K562 (cell line): ENCODE results near the gene LRRC15. TPM values are rescaled to one million over a fixed set of nuclear protein-coding genes. Genes with fewer than 3 reads are reported as not detected.
A peak's percentile ranks its signal among the peaks of the same experiment; 100 is the strongest.

Source experiments
- ATF1 ChIP-seq, 2 experiments: fragments of 450-650 bp in 1 of 2; IDR thresholded peaks; 2 replicates each; pipeline ENCODE4 v1.6.1; 2016; ENCODE audit warnings: missing compliant biosample characterization in 1 of 2, missing genetic modification characterization in 1 of 2
- DLX4 ChIP-seq: fragments of 250-450 bp; sonication (Bioruptor Pico); IDR thresholded peaks from 2 replicates; pipeline ENCODE4 v1.6.1; 2021; ENCODE audit warnings: mild to moderate bottlenecking
- FOXA3 ChIP-seq, 2 experiments: fragments of 450-650 bp in 1 of 2; sonication (generic) in 1 of 2; formaldehyde crosslinking; IDR thresholded peaks in 1 of 2; conservative IDR thresholded peaks in 1 of 2; 2 replicates each; pipeline versions ENCODE4 v1.4.0 to v1.8.0; 2020 to 2022; ENCODE audit warnings: mild to moderate bottlenecking in 2 of 2, missing genetic modification reagents in 1 of 2
- HNRNPL ChIP-seq: fragments of 200-400 bp; formaldehyde crosslinking; IDR thresholded peaks from 2 replicates; pipeline ENCODE4 v1.6.1; 2017; ENCODE audit warnings: low read depth, mild to moderate bottlenecking, low read length
- ILF3 ChIP-seq: fragments of 450-650 bp; IDR thresholded peaks from 2 replicates; pipeline ENCODE4 v1.6.1; 2018; ENCODE audit warnings: antibody characterized with exemption, mild to moderate bottlenecking, moderate library complexity, borderline replicate concordance
- ILK ChIP-seq: fragments of 450-650 bp; IDR thresholded peaks from 2 replicates; pipeline ENCODE4 v1.6.1; 2016; ENCODE audit warnings: missing genetic modification characterization, low read depth, mild to moderate bottlenecking, missing compliant biosample characterization, moderate library complexity, borderline replicate concordance
- KHSRP ChIP-seq: fragments of 450-650 bp; IDR thresholded peaks from 2 replicates; pipeline ENCODE4 v1.6.1; 2017
- LCOR ChIP-seq: sonication (generic); formaldehyde crosslinking; IDR thresholded peaks from 2 replicates; pipeline ENCODE4 v1.8.0; 2022; ENCODE audit warnings: mild to moderate bottlenecking, missing genetic modification reagents
- TFAM ChIP-seq: fragments of 250-450 bp; sonication (Bioruptor Pico); conservative IDR thresholded peaks from 2 replicates; pipeline ENCODE4 v1.5.0; 2021; ENCODE audit warnings: mild to moderate bottlenecking, moderate library complexity
- polyA plus RNA-seq, 8 experiments: library from polyadenylated mRNA; depleted of rRNA in 4 of 8; stranded (reverse) in 5 of 8; unstranded in 3 of 8; fragments of >200 nt; fragmentation: Nextera tagmentation in 2 of 8; fragmentation: Illumina TruSeq in 1 of 8; extraction: Ambion mirVana in 2 of 8; extraction: Trizol in 1 of 8; gene quantifications; 2 replicates each; pipeline versions ENCODE4 v1.2.1 to v1.2.3, GENCODE V29; 2011 to 2014; ENCODE audit warnings: inconsistent platforms in 1 of 8, missing spikeins in 1 of 8
- total RNA-seq, 7 experiments: library from RNA; depleted of rRNA in 6 of 7; stranded (reverse); fragments of >200 nt in 6 of 7; fragmentation: Illumina TruSeq in 2 of 7; extraction: Trizol in 2 of 7; gene quantifications; 2 replicates each; pipeline versions ENCODE4 v1.2.1 to v1.2.3, GENCODE V29; 2011 to 2021; ENCODE audit warnings: low replicate concordance in 1 of 7
- TF ChIP-seq, protein P1 (sequence below): fragments of 250-450 bp; sonication (Bioruptor Pico); IDR thresholded peaks from 2 replicates; pipeline ENCODE4 v1.5.0; 2020; ENCODE audit warnings: mild to moderate bottlenecking
- TF ChIP-seq, protein P2 (sequence below), 2 experiments: fragments of 450-650 bp in 1 of 2; sonication (generic) in 1 of 2; formaldehyde crosslinking in 1 of 2; IDR thresholded peaks; 2 replicates each; pipeline versions ENCODE4 v1.7.1 to v1.9.0; 2016 to 2022; ENCODE audit warnings: inconsistent platforms in 1 of 2, mild to moderate bottlenecking in 1 of 2, missing genetic modification reagents in 1 of 2
- TF ChIP-seq, protein P3 (sequence below): fragments of 450-650 bp; conservative IDR thresholded peaks from 2 replicates; pipeline ENCODE4 v1.6.1; 2016; ENCODE audit warnings: missing genetic modification characterization, low read depth, mild to moderate bottlenecking, missing compliant biosample characterization, moderate library complexity

LRRC15 gene
- total and polyA plus RNA-seq, 9 of the 15 experiments (the other 6 are each of a cell fraction or from before 2014, with no cell fraction given) = not detected

DNA sequence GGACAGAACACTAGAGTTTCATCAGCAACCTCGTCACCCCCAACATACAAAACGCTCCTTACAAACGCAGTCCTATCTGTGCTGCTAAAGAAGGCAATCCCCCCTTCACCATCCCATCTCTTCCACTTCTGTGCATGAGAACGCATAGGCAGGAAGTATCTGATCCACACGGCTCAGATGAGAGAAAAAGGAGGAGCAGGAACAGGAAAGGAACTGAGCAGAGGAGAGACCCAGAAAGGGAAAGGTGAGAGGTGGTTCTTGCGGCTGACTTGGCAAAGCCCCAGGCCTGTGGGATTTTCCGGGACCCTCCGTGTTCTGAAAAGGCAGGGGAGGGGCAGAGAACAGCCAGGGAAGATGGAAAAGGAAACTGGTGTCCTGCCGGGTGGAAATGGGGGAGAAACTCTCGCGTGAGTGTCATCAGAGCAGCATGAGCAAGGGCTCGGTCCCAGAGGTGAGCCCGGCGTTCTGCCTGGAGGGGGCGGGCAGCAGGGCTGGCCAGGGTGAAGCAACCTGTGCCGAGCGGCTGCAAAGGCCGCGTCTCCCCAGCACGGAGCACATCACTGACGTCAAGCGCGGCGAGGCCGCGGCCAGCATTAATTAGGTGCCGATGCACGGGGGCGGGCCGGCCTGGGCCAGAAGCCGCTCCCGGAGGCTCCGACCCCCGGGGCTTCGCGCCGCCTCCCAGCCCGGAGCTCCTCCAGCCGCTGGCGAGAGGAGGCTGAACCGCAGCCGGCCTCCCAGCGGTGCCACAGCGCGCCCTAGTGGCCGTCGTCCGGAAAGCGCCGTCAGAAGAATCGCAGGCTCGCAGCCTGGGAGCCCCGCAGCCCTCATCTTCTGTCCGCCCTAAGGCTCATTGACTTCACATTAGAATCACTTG is 54.2 kb downstream of the LRRC15 start (continued):
- TF ChIP-seq ILF3 = no peak
- TF ChIP-seq FOXA3 (CRISPR knock-in tag; conservative IDR thresholded peaks at IDR 0.05 in 1 of 2, IDR thresholded peaks at IDR 0.05 in 1 of 2) = no peak
- no peak for TF ChIP-seq ILK (tag)
- TF ChIP-seq DLX4 (CRISPR knock-in tag) = no peak
- TF ChIP-seq HNRNPL = 0 out of 2 replicates have a peak, but pooled peaks have one; percentile 35
- TF ChIP-seq, protein P1, sequence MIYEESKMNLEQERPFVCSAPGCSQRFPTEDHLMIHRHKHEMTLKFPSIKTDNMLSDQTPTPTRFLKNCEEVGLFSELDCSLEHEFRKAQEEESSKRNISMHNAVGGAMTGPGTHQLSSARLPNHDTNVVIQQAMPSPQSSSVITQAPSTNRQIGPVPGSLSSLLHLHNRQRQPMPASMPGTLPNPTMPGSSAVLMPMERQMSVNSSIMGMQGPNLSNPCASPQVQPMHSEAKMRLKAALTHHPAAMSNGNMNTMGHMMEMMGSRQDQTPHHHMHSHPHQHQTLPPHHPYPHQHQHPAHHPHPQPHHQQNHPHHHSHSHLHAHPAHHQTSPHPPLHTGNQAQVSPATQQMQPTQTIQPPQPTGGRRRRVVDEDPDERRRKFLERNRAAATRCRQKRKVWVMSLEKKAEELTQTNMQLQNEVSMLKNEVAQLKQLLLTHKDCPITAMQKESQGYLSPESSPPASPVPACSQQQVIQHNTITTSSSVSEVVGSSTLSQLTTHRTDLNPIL (CRISPR knock-in tag) = no peak
- TF ChIP-seq KHSRP = no peak
- TF ChIP-seq, protein P2, sequence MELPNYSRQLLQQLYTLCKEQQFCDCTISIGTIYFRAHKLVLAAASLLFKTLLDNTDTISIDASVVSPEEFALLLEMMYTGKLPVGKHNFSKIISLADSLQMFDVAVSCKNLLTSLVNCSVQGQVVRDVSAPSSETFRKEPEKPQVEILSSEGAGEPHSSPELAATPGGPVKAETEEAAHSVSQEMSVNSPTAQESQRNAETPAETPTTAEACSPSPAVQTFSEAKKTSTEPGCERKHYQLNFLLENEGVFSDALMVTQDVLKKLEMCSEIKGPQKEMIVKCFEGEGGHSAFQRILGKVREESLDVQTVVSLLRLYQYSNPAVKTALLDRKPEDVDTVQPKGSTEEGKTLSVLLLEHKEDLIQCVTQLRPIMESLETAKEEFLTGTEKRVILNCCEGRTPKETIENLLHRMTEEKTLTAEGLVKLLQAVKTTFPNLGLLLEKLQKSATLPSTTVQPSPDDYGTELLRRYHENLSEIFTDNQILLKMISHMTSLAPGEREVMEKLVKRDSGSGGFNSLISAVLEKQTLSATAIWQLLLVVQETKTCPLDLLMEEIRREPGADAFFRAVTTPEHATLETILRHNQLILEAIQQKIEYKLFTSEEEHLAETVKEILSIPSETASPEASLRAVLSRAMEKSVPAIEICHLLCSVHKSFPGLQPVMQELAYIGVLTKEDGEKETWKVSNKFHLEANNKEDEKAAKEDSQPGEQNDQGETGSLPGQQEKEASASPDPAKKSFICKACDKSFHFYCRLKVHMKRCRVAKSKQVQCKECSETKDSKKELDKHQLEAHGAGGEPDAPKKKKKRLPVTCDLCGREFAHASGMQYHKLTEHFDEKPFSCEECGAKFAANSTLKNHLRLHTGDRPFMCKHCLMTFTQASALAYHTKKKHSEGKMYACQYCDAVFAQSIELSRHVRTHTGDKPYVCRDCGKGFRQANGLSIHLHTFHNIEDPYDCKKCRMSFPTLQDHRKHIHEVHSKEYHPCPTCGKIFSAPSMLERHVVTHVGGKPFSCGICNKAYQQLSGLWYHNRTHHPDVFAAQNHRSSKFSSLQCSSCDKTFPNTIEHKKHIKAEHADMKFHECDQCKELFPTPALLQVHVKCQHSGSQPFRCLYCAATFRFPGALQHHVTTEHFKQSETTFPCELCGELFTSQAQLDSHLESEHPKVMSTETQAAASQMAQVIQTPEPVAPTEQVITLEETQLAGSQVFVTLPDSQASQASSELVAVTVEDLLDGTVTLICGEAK (IDR thresholded peaks at IDR 0.05) = peak; percentile 59
- TF ChIP-seq, protein P2 (CRISPR knock-in tag; IDR thresholded peaks at IDR 0.05) = no peak
- no peak for TF ChIP-seq ATF1 (CRISPR knock-in tag; IDR thresholded peaks at IDR 0.05)
- TF ChIP-seq ATF1 (tag; IDR thresholded peaks at IDR 0.05) = peak; percentile 77
- TF ChIP-seq TFAM (CRISPR knock-in tag) = no peak
- TF ChIP-seq LCOR = no peak
- TF ChIP-seq, protein P3, sequence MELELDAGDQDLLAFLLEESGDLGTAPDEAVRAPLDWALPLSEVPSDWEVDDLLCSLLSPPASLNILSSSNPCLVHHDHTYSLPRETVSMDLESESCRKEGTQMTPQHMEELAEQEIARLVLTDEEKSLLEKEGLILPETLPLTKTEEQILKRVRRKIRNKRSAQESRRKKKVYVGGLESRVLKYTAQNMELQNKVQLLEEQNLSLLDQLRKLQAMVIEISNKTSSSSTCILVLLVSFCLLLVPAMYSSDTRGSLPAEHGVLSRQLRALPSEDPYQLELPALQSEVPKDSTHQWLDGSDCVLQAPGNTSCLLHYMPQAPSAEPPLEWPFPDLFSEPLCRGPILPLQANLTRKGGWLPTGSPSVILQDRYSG (tag) = no peak
